HG03066 (cell line): ENCODE results near the gene AGTPBP1.
"Not testable (repeated sequence)": the region's sequence is repeated elsewhere in the genome, so short reads cannot be mapped to it uniquely, and the experiment has no call there.

ENCODE experiments used
- ATAC-seq: cut with Tn5 transposase; IDR thresholded peaks from one replicate; pipeline ENCODE4 v1.9.1; 2021; ENCODE audit warnings: low read depth; ENCODE audit not compliant: unreplicated experiment

The AGTPBP1 gene

GRCh38 chr9:85639675-85640186 is 102.0 kb downstream of the AGTPBP1 start:
- ATAC-seq = no peak

GRCh38 chr9:85631809-85632208 is 109.9 kb downstream of the AGTPBP1 start:
- ATAC-seq = no peak

GRCh38 chr9:85630676-85631075 is 111.1 kb downstream of the AGTPBP1 start:
- no peak for ATAC-seq

GRCh38 chr9:85617141-85617670 is 124.5 kb downstream of the AGTPBP1 start:
- no peak for ATAC-seq

GRCh38 chr9:85615792-85616191 is 126.0 kb downstream of the AGTPBP1 start:
- ATAC-seq = no peak

- ATAC-seq = peak; percentile 91
Observed at GRCh38 chr9:85610074-85610860, 131.5 kb downstream of the AGTPBP1 start.

- ATAC-seq = no peak
Observed at GRCh38 chr9:85605905-85606304, 135.8 kb downstream of the AGTPBP1 start.

- ATAC-seq = no peak
Observed at GRCh38 chr9:85603936-85604335, 137.8 kb downstream of the AGTPBP1 start.

- ATAC-seq = no peak
Observed at GRCh38 chr9:85602742-85603141, 139.0 kb downstream of the AGTPBP1 start.

- ATAC-seq = no peak
Observed at GRCh38 chr9:85600675-85601263, 141.0 kb downstream of the AGTPBP1 start.

- no peak for ATAC-seq
Observed at GRCh38 chr9:85599540-85600105, 142.1 kb downstream of the AGTPBP1 start.

GRCh38 chr9:85594316-85594715 is 147.4 kb downstream of the AGTPBP1 start:
- no peak for ATAC-seq

GRCh38 chr9:85586684-85587083 is 155.1 kb downstream of the AGTPBP1 start:
- no peak for ATAC-seq

- no peak for ATAC-seq
Observed at GRCh38 chr9:85577353-85577952, 164.3 kb downstream of the AGTPBP1 start.

- ATAC-seq = no peak
Observed at GRCh38 chr9:85575868-85576267, 165.9 kb downstream of the AGTPBP1 start.

GRCh38 chr9:85573546-85573945 is 168.2 kb downstream of the AGTPBP1 start:
- not testable (repeated sequence) for ATAC-seq

GRCh38 chr9:85572917-85573316 is 168.8 kb downstream of the AGTPBP1 start:
- ATAC-seq = not testable (repeated sequence)

GRCh38 chr9:85569988-85570387 is 171.8 kb downstream of the AGTPBP1 start:
- ATAC-seq = no peak

- ATAC-seq = no peak
Observed at GRCh38 chr9:85559526-85559925, 182.2 kb downstream of the AGTPBP1 start.

- ATAC-seq = no peak
Observed at GRCh38 chr9:85554349-85554748, 187.4 kb downstream of the AGTPBP1 start.

GRCh38 chr9:85553475-85553874 is 188.3 kb downstream of the AGTPBP1 start:
- no peak for ATAC-seq
